Activated CD4-positive, alpha-beta T cell treated with anti-CD3 and anti-CD28 coated beads for 36 hours (primary cell): ENCODE measurements around the gene HCFC1. TPM values are rescaled to one million over a fixed set of nuclear protein-coding genes. Genes with fewer than 3 reads are reported as not detected.

Source experiments
- ATAC-seq: fragments of 200-7000 bp; cut with Tn5 transposase; one replicate; pipeline ENCODE4 v1.10.0; 2021; ENCODE audit warnings: mild to moderate bottlenecking, moderate library complexity
- CTCF ChIA-PET: fragments of 350-600 bp; sonication (Branson Sonifier 250); formaldehyde crosslinking; loops from one replicate; lab custom pipeline; 2021; ENCODE audit warnings: antibody characterized with exemption; lab: Charles Lee
- POLR2A ChIA-PET: fragments of 350-600 bp; sonication (Branson Sonifier 250); formaldehyde crosslinking; loops from one replicate; lab custom pipeline; 2021; ENCODE audit warnings: antibody characterized with exemption, inconsistent platforms; lab: Charles Lee
- DNase-seq: peaks from one replicate; pipeline ENCODE4 v3.0.0-alpha.2; 2020
- H3K27ac Mint-ChIP-seq: one replicate; pipeline ENCODE4 v1.8.0; 2021; ENCODE audit warnings: mixed read lengths
- H3K27me3 Mint-ChIP-seq: one replicate; pipeline ENCODE4 v1.8.0; 2021; ENCODE audit warnings: mixed read lengths
- H3K36me3 Mint-ChIP-seq: one replicate; pipeline ENCODE4 v1.8.0; 2021; ENCODE audit warnings: low read depth, mixed read lengths
- H3K4me1 Mint-ChIP-seq: one replicate; pipeline ENCODE4 v1.8.0; 2021; ENCODE audit warnings: mixed read lengths
- H3K4me3 Mint-ChIP-seq: one replicate; pipeline ENCODE4 v1.8.0; 2021; ENCODE audit warnings: mild to moderate bottlenecking, moderate library complexity, mixed read lengths
- H3K9me3 Mint-ChIP-seq: one replicate; pipeline ENCODE4 v1.8.0; 2021; ENCODE audit warnings: low read depth, mixed read lengths
- intact Hi-C, 2 experiments: fragments of 100-400 bp; cut with DNase I in 1 of 2; cut with micrococcal nuclease in 1 of 2; formaldehyde crosslinking; loops; one replicate each; pipeline versions ENCODE4 v1.14.2 to v1.15.1; 2022 to 2024; cut with DNase I, micrococcal nuclease
- total RNA-seq, 2 experiments: library from RNA; stranded (reverse); gene quantifications; one replicate each; pipeline ENCODE4 v1.2.3, GENCODE V29; 2021

Gene HCFC1
- total RNA-seq, 2 experiments from 2014 or later = 99.5 to 147 TPM

- CTCF ChIA-PET = interaction anchor here (0.5 to 1.6 kb wide), 7 partner anchors 11 to 588 kb away, joined by 3 to 12 read pairs (median 3); partner anchors contain the start of genes PLXNB3, RENBP and SSR4
Measured at GRCh38 chrX:153928846-153929245, 42.8 kb downstream of the HCFC1 start.

GRCh38 chrX:153927922-153928760 is 43.5 kb downstream of the HCFC1 start:
- peak overlapping the region; percentile 91 for H3K4me3 Mint-ChIP-seq
- CTCF ChIA-PET = interaction anchor here (0.5 to 1.6 kb wide), 9 partner anchors 12 to 587 kb away, joined by 3 to 12 read pairs (median 3); partner anchors contain the start of genes PLXNB3, RENBP and SSR4
- H3K36me3 Mint-ChIP-seq = peaks cover 20% of the 10 kb centered on the region

More at GRCh38 chrX:153928846-153929245, 42.8 kb downstream of the HCFC1 start:
- H3K9me3 Mint-ChIP-seq = no peaks in the 10 kb centered on the region
- no peaks in the 10 kb centered on the region for H3K27me3 Mint-ChIP-seq
- H3K27ac Mint-ChIP-seq = peak overlapping the region; percentile 81
- peak overlapping the region; percentile 80 for H3K4me3 Mint-ChIP-seq
- peaks cover 16% of the 10 kb centered on the region for H3K36me3 Mint-ChIP-seq
- POLR2A ChIA-PET = interaction anchor here (1.0 kb wide), 1 partner anchor 38 kb away, joined by 3 read pairs; no protein-coding TSS in a partner anchor
- ATAC-seq = no peak
- intact Hi-C loops = loop anchor here (1.0 to 10.0 kb wide), 13 partner anchors 18 to 834 kb away; partner anchors contain the start of genes IDH3G (in 2 of the 2), SSR4 (in 2 of the 2), ABCD1 (in 1 of the 2) and BCAP31 (in 1 of the 2)
- no peak for DNase-seq
- peaks cover 25% of the 10 kb centered on the region for H3K4me1 Mint-ChIP-seq

GRCh38 chrX:153927672-153927921 is 44.0 kb downstream of the HCFC1 start:
- H3K9me3 Mint-ChIP-seq = no peaks in the 10 kb centered on the region
- no peaks in the 10 kb centered on the region for H3K27me3 Mint-ChIP-seq
- ChIA-PET CTCF (interaction anchor here (0.6 to 1.5 kb wide), 2 partner anchors 41 to 587 kb away, joined by 3 to 6 read pairs; no protein-coding TSS in a partner anchor), POLR2A (no interaction called here)
- H3K27ac Mint-ChIP-seq = peak overlapping the region; percentile 97
- DNase-seq (no peak), ATAC-seq (no peak)
- intact Hi-C loops = loop anchor here (5.0 to 10.0 kb wide), 3 partner anchors 90 to 447 kb away; partner anchors contain the start of genes EMD (in 1 of the 2), FLNA (in 1 of the 2), IDH3G (in 1 of the 2) and IRAK1 (in 1 of the 2)
- peaks cover 31% of the 10 kb centered on the region for H3K4me1 Mint-ChIP-seq
- peaks cover 20% of the 10 kb centered on the region for H3K36me3 Mint-ChIP-seq
- peak overlapping the region; percentile 91 for H3K4me3 Mint-ChIP-seq

More at GRCh38 chrX:153927922-153928760, 43.5 kb downstream of the HCFC1 start:
- POLR2A ChIA-PET = interaction anchor here (0.6 to 1.0 kb wide), 2 partner anchors 27 to 39 kb away, joined by 3 read pairs; no protein-coding TSS in a partner anchor
- Mint-ChIP-seq H3K27ac (peak overlapping the region; percentile 97), H3K4me1 (peaks cover 29% of the 10 kb centered on the region), H3K27me3 (no peaks in the 10 kb centered on the region), H3K9me3 (no peaks in the 10 kb centered on the region)
- peak; percentile 76 for ATAC-seq
- intact Hi-C loops = loop anchor here (1.0 to 10.0 kb wide), 13 partner anchors 19 to 835 kb away; partner anchors contain the start of genes IDH3G (in 2 of the 2), SSR4 (in 2 of the 2), ABCD1 (in 1 of the 2) and BCAP31 (in 1 of the 2)
- peak; percentile 95 for DNase-seq

- Mint-ChIP-seq H3K9me3 (no peaks in the 10 kb centered on the region), H3K27me3 (no peaks in the 10 kb centered on the region), H3K27ac (peak overlapping the region; percentile 97), H3K4me1 (peaks cover 35% of the 10 kb centered on the region), H3K4me3 (peak overlapping the region; percentile 91), H3K36me3 (peaks cover 22% of the 10 kb centered on the region)
- peak; percentile 43 for ATAC-seq
- ChIA-PET POLR2A (interaction anchor here (0.6 to 0.9 kb wide), 2 partner anchors 8 to 20 kb away, joined by 3 to 5 read pairs; partner anchors contain the start of gene NAA10), CTCF (interaction anchor here (0.6 to 1.5 kb wide), 5 partner anchors 20 to 587 kb away, joined by 3 to 6 read pairs (median 3); no protein-coding TSS in a partner anchor)
- peak; percentile 84 for DNase-seq
- intact Hi-C loops = loop anchor here (1.0 to 10.0 kb wide), 4 partner anchors 90 to 448 kb away; partner anchors contain the start of genes EMD (in 1 of the 2), FLNA (in 1 of the 2), IDH3G (in 1 of the 2) and IRAK1 (in 1 of the 2)
Measured at GRCh38 chrX:153926858-153927671, 44.6 kb downstream of the HCFC1 start.

GRCh38 chrX:153926552-153926857 is 45.1 kb downstream of the HCFC1 start:
- intact Hi-C loops = loop anchor here (1.0 to 10.0 kb wide), 4 partner anchors 91 to 448 kb away; partner anchors contain the start of genes EMD (in 1 of the 2), FLNA (in 1 of the 2), IDH3G (in 1 of the 2) and IRAK1 (in 1 of the 2)
- peak; percentile 54 for DNase-seq
- H3K4me1 Mint-ChIP-seq = peaks cover 34% of the 10 kb centered on the region

GRCh38 chrX:153925739-153926551 is 45.7 kb downstream of the HCFC1 start, which contains the start of gene ARHGAP4:
ARHGAP4 (minus strand) TSS chrX:153926264; CDS start chrX:153926202, 62 bp downstream.
- Mint-ChIP-seq H3K27me3 (no peaks in the 10 kb centered on the region), H3K9me3 (no peaks in the 10 kb centered on the region), H3K4me3 (peak within 1 kb of the TSS; percentile 91), H3K36me3 (peaks cover 18% of the 10 kb centered on the region), H3K27ac (peak within 1 kb of the TSS; percentile 97), H3K4me1 (peaks cover 31% of the 10 kb centered on the region)
- CTCF ChIA-PET = interaction anchor here (0.7 to 3.5 kb wide), 7 partner anchors 9 to 159 kb away, joined by 3 to 19 read pairs (median 5); partner anchors contain the start of gene NAA10
- intact Hi-C loops = loop anchor here (1.0 to 10.0 kb wide), 4 partner anchors 91 to 449 kb away; partner anchors contain the start of genes EMD (in 1 of the 2), FLNA (in 1 of the 2), IDH3G (in 1 of the 2) and IRAK1 (in 1 of the 2)
- DNase-seq = peak; percentile 74
- POLR2A ChIA-PET = interaction anchor here (0.5 to 1.9 kb wide), 9 partner anchors 9 to 413 kb away, joined by 3 to 12 read pairs (median 4); partner anchors contain the start of genes HCFC1, IDH3G, NAA10 and SSR4
- ATAC-seq = peak; percentile 3

More at GRCh38 chrX:153926552-153926857, 45.1 kb downstream of the HCFC1 start:
- Mint-ChIP-seq H3K36me3 (peaks cover 22% of the 10 kb centered on the region), H3K9me3 (no peaks in the 10 kb centered on the region), H3K27me3 (no peaks in the 10 kb centered on the region), H3K4me3 (peak overlapping the region; percentile 91), H3K27ac (peak overlapping the region; percentile 97)
- ATAC-seq = peak; percentile 1
- POLR2A ChIA-PET = interaction anchor here (0.6 to 1.9 kb wide), 5 partner anchors 8 to 132 kb away, joined by 3 to 12 read pairs (median 8); partner anchors contain the start of genes HCFC1, IDH3G, NAA10 and SSR4
- CTCF ChIA-PET = interaction anchor here (0.7 to 1.5 kb wide), 5 partner anchors 21 to 158 kb away, joined by 3 to 6 read pairs (median 3); no protein-coding TSS in a partner anchor

- intact Hi-C loops = loop anchor here (5.0 to 10.0 kb wide), 3 partner anchors 92 to 449 kb away; partner anchors contain the start of genes EMD (in 1 of the 2), FLNA (in 1 of the 2), IDH3G (in 1 of the 2) and IRAK1 (in 1 of the 2)
- Mint-ChIP-seq H3K4me3 (peak overlapping the region; percentile 91), H3K36me3 (peaks cover 18% of the 10 kb centered on the region), H3K9me3 (no peaks in the 10 kb centered on the region), H3K4me1 (peaks cover 27% of the 10 kb centered on the region), H3K27me3 (no peaks in the 10 kb centered on the region), H3K27ac (peak overlapping the region; percentile 97)
- ATAC-seq (no peak), DNase-seq (no peak)
- POLR2A ChIA-PET = interaction anchor here (0.5 to 1.9 kb wide), 8 partner anchors 18 to 413 kb away, joined by 3 to 12 read pairs (median 4); partner anchors contain the start of genes HCFC1, IDH3G and SSR4
- CTCF ChIA-PET = interaction anchor here (0.9 to 3.5 kb wide), 5 partner anchors 10 to 157 kb away, joined by 3 to 19 read pairs (median 5); partner anchors contain the start of gene NAA10
Measured at GRCh38 chrX:153925387-153925738, 46.3 kb downstream of the HCFC1 start.

- CTCF ChIA-PET = interaction anchor here (0.5 to 3.5 kb wide), 9 partner anchors 8 to 156 kb away, joined by 3 to 19 read pairs (median 4); no protein-coding TSS in a partner anchor
- POLR2A ChIA-PET = interaction anchor here (1.9 kb wide), 1 partner anchor 47 kb away, joined by 8 read pairs; the partner anchor contains the start of gene HCFC1
- DNase-seq (peak; percentile 66), ATAC-seq (no peak)
- Mint-ChIP-seq H3K36me3 (peaks cover 24% of the 10 kb centered on the region), H3K4me3 (peak overlapping the region; percentile 91), H3K27ac (peak overlapping the region; percentile 97), H3K4me1 (peaks cover 26% of the 10 kb centered on the region), H3K27me3 (no peaks in the 10 kb centered on the region), H3K9me3 (no peaks in the 10 kb centered on the region)
- intact Hi-C loops = loop anchor here (1.0 to 10.0 kb wide), 3 partner anchors 23 to 450 kb away; partner anchors contain the start of genes EMD (in 1 of the 2) and FLNA (in 1 of the 2)
Measured at GRCh38 chrX:153924149-153924861, 47.3 kb downstream of the HCFC1 start.
